Fibroblast of the conjunctiva (primary cell): ENCODE results near the gene IQCH.
"Not testable (repeated sequence)": the region's sequence is repeated elsewhere in the genome, so short reads cannot be mapped to it uniquely, and the experiment has no call there.

Experiments used
- DNase-seq: peaks from one replicate; pipeline ENCODE4 v3.0.0-alpha.2; 2010; ENCODE audit warnings: low read depth

Gene IQCH

DNA sequence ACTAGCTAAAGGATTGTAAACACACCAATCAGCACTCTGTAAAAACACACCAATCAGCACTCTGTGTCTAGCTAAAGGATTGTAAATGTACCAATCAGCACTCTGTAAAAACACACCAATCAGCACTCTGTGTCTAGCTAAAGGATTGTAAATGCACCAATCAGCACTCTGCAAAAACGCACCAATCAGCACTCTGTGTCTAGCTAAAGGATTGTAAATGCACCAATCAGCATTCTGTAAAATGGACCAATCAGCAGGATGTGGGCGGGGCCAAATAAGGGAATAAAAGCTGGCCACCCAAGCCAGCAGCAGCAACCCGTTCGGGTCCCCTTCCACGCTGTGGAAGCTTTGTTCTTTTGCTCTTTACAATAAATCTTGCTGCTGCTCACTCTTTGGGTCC, 8.0 kb upstream of the IQCH start:
- DNase-seq, result not testable (repeated sequence)

DNA sequence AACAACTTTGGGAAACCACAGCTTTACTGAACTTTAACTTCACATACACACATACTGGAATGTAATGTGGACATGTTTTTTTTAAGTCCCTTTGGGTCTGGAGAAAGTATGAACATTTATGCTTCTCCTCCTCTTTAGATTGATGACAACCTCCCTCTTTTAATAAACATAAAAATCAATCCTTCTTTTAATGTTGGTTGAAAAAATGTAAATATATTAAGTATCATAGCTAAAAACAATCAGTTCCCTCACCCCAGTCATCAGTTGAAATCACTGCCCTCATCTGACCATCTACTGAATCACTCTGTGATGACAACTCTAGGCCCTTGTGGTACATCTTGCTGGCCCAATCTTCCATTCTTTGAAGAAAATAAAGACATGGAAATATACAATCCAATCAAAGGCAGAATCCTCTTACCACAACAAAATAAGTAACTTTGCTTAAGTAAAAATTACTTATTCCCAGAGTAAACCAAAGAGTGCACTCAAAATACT, 6.5 kb upstream of the IQCH start:
- DNase-seq, result no peak

DNA sequence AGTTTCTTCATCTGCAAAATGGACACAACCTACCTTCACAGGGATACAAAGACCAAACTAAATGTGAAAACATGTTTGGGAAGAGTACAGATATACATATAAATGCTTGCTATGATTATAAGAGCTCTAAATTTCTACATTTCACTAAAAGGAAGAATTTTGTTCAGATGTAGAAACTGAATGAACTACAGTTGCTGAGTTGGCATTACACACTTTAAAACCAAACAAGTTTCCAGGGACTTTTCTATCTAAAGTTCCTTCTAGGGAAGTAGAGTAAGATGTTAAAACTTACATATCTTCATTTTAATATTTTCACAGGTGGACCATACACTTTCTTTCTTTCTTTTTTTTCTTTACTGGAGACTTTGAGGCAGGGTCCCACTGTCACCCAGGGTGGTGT, 4.8 kb upstream of the IQCH start:
- DNase-seq, result no peak

DNA sequence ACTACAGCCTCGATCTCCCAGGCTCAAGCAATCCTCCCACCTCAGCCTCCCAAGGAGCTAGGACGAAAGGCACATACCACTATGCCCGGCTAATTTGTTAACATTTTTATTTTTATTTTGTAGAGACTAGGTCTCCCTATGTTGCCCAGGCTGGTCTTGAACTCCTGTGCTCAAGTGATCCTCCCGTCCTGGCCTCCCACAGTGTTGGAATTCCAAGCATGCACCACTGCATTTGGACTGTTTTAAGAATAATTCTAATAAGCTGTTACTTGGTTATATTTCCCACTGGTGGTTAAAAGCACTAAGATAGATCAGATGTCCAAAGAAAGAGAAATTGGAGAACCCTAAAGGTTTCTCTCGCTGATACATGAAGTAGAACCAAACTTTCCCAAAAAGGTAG, 3.3 kb upstream of the IQCH start:
- DNase-seq, result no peak

DNA sequence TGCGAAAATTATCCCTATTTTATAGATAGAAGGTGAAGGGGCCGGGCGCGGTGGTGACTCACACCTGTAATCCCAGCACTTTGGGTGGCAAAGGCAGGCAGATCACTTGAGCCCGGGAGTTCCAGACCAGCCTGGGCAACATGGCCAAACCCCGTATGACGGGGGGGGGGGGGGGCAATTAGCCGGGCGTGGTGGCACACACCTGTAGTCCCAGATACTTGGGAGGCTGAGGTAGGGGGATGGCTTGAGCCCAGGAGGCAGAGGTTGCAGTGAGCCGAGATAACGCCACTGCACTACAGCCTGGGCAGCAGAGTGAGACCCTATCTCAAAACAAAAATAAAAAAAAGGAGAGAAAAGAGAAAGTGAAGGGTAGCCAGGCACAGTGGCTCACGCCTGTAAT, 1.5 kb upstream of the IQCH start:
- DNase-seq, result no peak

DNA sequence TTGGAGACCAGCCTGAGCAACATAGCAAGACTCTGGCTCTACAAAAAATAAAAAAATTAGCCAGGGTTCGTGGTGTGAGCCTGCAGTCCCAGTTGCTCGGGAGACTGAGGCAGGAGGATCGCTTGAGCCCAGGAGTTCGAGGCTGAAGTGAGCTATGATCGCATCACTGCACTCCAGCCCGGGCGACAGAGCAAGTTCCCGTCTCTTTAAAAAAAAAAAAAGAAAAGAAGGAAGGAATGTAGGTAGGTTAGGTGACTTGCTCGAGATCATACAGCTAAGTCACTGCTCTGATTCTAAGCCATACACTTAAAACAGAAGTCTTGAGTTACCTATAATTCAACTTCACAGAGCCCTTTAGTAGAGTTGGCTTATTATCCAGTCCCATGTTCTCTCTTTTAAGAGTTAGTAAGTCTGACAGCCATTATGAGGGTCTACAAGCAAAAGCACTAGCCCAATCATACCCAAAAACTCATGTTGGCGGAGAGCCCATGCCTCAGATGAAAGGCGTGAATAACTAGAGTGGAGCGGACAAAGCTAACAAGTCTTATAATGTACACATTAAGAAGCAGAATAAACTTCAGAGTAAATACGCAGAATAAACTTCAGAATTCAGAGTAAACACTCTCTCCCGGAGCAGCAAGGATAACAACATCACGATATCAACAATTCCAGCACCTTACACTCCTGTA, 893 bp upstream of the IQCH start:
- no peak for DNase-seq

DNA sequence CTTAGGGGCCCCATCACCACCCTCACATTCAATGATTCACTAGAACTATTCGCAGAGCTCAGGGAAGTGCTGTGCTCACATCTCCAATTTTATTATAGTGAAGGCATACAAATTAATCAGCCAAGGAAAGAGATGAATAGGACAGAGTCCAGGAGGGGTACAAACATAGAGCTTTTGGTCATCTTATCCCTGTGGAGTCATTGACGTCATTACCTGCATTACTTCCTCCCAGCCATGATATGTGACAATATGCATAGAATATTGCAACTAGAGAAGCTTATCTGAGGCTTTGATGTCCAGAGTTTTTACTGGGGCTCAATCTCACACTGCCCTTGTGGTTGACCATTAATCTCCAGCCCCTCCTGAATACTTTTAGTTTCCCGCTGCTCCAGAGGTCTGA, 1.5 kb downstream of the IQCH start:
- no peak for DNase-seq

DNA sequence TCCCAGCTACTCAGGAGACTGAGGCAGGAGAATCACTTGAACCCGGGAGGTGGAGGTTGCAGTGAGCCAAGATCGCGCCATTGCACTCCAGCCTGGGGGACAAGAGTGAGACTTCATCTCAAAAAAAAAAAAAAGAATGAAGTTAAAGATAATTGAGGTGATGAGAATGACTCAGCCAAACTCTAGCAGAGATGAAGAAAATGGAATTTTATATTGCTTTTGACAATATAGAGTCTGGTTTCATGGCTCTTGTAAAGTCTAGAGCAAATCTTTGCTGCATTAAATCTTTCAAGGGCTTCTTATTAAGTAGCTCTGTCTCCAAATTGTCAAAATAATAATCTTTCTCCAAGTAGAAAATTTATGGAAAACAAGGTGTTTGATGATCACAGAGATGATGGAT, 3.8 kb downstream of the IQCH start:
- DNase-seq, result not testable (repeated sequence)

DNA sequence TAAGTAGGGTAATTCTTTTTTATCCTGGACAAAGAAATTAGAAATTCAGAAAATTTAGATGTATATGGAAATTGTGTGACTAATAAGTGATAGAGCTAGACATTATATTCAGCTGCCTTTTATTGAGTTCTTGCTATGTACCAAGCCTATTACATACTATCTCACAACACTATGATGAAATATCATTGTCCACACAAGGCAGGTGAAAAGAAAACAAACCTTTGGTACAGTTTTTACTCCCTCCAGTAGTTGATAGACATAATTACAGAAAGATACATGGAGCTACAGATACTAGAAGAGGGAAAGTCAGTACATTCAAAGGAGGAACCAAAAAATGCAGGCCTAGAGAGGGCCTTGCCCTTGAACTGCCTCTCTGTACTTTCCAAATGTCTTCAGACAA, 4.8 kb downstream of the IQCH start:
- DNase-seq, result no peak

DNA sequence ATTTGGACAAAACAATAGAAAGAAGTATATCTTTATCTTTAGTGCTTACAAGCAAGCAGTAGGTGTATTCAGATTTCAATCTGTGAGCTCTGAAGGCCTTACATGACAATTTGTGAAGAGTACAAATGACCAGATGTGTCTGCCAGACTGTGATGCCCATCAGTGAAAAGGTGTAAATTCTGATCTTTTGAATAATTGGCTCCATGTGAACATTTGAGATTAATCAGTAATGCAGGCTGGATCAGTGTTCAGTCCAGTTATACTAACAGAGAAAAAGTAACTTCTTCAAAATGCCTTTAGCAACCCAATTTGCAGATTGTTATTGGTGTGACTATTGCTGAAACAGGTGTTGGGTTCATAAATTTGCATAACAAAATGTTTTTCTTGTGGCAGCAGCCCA, 5.2 kb downstream of the IQCH start:
- DNase-seq, result no peak

DNA sequence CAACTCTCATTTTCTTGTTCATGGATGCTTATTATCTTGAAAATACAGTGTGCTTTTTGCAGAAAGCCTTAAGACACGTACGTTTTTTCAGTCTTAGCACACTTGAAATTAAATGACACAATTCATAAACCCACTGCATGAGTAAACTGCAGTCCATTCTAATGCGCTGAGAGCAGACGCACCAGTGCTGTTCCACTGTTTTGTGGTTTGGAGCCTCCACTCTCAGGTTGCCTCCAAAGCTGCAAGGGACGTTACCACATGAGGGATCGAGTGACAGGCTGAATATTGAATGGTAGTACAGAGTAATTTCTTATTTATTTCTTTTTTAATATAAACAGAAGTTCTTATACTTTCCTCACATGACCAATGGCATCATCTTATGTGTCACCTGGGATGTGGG, 12.3 kb downstream of the IQCH start:
- DNase-seq, result no peak

DNA sequence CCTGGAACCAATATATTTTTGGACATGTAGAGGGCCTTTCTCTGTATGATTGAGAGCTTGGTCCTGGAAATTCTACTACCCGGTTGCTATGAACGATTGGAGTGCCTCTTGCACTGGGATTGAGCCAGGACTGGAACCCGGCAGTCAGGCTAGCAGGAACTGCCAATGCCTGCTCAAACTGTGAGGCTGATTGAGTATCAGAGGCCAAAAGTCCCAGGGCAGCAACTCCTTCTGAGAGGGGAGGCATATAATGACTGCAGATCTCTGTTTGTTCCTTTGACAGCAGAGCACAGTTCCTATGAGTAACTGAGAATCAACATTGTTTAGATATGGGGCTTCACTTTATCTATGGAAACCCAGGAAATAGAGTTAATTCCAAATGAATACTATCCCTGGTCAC, 12.9 kb downstream of the IQCH start:
- no peak for DNase-seq

DNA sequence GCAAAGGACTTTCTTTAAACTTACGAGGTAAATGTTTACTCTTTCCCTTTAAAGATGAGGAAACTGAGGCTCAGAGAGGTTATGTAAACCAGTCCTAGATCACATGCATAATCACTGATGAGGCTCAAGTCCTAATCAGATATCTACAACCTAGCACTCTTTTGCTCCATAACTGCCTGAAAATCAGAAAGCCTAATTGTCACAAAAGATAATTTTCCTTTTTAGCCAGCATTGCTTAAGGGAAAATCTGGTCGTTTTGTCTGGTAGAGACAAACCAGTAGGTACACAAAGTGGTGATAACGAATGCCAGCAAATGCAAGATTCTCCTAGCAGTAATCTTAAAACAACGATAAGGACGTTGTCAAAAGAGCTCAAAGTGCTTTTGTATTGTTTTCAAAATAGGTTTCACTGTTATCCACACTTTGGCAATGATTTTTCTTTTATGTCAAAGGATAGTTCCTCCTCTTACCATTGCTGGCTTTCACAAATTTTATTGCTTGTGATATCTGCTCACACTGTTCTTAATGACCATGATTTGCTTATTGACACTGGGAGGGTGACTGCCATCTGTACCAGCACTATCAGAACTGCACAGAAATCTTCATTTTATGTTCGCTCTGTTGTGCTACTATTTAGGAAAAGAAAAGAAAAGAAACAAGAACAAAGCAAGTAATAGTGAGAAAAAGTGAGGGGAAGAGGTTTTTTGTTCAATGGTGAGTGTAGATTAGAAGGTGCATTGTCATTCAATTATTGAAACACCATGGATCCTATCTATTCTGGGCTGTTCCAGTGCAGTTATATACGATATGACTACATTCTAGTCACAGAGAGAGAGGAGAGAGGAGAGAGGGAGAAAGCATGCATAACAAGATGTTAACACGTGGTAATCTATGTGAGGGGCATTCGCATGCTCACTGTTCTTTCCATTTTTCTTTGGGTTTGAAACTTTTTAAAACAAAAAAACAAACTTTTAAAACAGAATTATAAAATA, 13.7 kb downstream of the IQCH start:
- no peak for DNase-seq

DNA sequence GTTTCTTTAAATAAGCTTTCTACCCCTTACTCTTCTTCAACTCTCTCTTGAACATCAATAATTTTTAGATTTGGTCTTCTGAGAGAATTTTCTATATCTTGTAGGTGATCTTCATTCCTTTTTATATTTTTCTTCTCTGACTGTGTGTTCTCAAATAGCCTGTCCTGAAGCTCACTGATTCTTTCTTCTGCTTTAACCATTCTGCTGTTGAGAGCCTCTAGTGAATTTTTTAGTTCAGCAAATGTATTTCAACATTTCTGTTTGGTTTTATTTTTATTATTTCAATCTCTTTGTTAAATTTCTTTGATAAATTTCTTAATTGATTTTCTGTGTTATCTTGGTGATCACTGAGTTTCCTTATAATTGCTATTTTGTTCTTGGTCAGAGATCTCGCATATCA, 19.6 kb downstream of the IQCH start:
- DNase-seq, result no peak

DNA sequence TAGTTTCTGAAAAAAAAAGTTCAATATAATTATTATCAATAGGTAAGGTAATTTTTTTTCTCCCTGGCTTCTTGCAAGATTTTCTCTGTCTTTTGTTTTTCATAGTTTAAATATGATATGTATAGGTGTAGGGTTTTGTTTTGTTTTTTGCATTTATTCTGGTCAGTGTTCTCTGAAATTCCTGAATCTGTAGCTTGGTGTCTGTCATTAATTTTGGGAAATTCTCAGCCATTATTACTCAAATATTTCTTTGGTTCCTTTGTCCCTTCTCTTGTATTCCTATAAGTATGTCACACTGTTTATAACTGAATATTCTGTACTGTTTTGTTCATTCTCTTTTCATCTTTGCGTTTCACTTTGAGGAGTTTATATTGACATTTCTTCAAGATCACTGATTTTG, 22.1 kb downstream of the IQCH start:
- no peak for DNase-seq

DNA sequence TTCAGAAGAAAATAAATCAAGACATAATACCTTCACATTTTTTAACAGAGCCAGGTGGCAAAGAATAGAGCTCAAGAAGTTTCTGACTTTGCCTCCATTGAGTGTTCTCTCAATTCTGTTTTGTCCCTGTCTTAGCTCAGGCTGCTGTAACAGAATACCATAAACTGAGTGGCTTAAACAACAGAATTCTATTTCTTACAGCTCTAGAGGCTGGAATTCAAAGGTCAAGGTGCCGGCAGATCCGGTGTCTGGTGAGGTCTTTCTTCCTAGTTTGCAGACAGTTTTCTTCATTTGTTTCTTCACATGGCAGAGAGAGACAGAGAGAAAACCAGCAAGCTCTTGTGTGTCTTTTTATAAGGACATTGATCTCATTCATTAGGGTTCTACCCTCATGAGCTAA, 25.6 kb downstream of the IQCH start:
- DNase-seq, result no peak

DNA sequence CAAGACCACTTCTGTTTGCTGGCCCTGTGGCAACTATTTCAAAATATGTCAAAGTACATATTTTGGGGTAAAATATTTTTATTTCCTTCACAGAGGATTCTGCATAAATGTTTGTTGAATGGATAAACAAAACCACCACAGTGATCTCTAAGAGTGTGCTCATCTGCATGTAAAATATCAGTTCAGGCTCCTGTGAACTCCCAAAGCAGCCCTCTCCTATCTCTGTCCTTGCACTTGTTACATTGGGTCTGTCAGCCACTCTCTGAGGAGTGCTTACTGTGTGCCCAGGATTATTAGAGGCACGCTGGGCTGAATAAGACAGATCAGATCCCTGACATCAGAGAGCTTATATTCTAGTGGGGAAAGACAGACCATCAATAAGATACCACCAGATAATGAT, 27.1 kb downstream of the IQCH start:
- no peak for DNase-seq

DNA sequence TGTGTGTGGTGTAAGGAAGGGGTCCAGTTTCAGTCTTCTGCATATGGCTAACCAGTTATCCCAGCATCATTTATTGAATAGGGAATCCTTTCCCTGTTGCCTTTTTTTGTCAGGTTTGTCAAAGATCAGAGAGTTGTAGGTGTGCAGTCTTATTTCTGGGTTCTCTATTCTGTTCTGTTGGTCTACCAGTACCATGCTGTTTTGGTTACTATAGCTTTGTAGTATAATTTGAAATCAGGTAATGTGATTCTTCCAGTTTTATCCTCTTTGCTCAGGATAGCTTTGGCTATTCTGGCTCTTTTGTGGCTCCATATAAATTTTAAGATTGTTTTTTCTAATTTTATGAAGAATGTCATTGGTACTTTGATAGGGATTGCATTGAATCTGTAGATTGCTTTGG, 31.0 kb downstream of the IQCH start:
- not testable (repeated sequence) for DNase-seq

DNA sequence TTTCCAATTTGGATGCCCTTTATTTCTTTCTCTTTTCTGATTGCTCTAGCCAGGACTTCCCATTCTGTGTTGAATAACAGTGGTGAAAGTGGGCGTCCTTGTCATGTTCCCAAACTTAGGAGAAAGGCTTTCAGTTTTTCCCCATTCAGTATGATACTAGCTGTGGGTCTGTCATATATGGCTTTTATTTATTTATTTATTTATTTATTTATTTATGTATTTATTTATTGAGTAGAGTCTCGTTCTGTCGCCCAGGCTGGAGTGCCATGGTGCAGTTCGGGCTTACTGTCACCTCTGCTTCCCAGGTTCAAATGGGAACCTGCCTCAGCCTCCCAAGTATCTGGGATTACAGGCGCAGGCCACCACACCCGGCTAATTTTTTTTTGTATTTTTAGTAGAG, 31.8 kb downstream of the IQCH start:
- DNase-seq, result not testable (repeated sequence)

DNA sequence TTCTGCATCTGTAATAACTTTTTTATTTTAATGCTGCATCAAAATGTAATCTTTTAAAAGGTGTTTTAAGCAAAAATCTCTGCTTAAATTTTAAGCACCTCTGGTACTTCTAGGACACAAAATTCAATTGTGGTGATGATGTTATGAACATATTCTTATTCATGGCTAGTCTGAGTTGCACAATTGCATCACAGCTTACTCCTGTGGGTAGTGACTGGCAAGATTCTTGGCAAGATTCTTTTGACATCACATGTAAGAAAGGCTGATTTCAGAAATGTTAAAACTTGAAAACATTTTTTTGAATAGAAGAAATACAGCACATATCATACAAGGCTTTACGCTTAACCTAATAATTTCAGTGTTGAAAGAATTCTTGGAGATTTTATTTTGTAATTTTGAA, 35.7 kb downstream of the IQCH start:
- no peak for DNase-seq

DNA sequence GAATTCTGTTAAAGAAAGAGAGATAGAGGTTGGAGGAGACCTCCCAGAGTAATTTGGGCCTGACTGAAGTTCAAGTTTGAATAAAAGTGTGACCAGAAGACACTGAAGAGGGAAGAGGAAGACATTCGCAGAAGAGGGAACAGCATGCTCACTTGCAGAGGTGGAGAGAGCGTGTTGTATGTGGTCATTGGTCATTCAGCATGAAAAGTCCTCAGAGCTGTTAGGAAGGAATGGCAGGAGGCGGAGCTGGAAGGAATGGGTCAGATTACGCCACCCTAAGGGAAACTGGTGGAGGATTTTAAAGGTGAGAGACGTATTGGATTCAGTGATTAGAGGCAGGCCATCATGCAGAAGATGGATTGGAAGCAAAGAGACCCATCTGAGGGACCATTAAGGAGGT, 41.6 kb downstream of the IQCH start:
- DNase-seq, result no peak

DNA sequence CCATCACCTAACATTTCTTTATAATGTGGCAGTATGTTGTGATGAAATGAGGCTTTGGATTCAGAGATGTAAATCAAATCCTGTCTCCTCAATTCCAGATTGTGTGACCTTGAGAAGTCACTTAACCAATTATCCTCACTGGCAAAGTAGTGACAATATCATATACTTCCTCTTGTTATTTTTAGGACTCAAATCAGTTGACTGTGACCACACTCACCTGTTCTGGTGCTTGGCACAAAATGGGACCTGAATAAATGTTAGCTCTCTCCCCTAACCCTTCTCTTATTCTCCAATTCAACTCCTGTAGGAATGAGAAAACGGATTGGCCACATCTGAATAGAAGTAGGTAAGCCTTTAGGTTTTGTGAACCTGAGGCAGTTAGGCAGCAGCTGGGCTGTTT, 42.1 kb downstream of the IQCH start:
- no peak for DNase-seq

DNA sequence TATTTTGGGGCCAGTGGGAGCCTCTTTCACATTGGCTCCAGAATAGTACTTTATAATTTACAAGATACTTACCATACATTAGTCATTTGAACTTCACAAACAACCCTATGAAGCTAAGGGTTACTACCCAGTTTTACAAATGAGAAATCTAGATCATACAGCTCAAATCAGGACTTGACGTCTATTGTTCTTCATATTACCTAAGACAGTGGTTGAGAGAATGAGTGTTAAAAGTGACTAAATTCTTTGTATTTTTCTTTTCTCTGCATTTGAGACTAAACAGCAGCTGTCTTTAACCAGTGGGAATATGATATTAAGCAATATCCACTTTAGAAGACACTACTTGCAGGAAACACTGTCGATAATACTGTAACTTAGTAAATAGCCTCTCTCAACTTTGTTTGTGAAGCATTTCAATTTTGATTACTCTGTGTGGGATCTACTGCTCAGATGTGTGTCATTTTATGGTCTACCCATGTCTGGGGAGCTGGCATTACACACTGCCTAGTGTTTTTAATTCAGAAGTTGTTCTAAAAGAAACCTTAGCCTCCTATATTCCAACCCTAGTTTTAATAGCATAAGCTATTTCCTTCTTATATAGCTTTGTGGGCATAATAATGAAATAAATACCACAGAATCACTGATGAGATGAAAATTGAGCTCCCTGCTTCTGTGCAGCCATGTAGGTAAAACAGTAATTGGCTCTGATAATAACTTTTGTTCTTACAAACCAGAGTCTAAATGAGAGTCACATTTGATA, 45.9 kb downstream of the IQCH start:
- no peak for DNase-seq
